Effector memory CD4-positive, alpha-beta T cell (primary cell): ENCODE results near the gene DAB1.

Experiments used
- DNase-seq, 3 donors: peaks; one replicate each; pipeline ENCODE4 v3.0.0-alpha.2; 2020
- H3K27ac ChIP-seq: 2 replicates; pipeline ENCODE4 v1.7.0; 2013; ENCODE audit warnings: mild to moderate bottlenecking, low read length, moderate library complexity; ENCODE audit not compliant: insufficient read depth, poor library complexity, severe bottlenecking
- H3K27me3 ChIP-seq: replicated peaks from 2 replicates; pipeline ENCODE4 v1.7.0; 2013; ENCODE audit warnings: mild to moderate bottlenecking, low read length; ENCODE audit not compliant: insufficient read depth, control insufficient read depth, poor library complexity, severe bottlenecking
- H3K36me3 ChIP-seq: 2 replicates; pipeline ENCODE4 v1.7.0; 2013; ENCODE audit warnings: mild to moderate bottlenecking, low read length, moderate library complexity; ENCODE audit not compliant: control insufficient read depth, insufficient read depth
- H3K4me1 ChIP-seq: 2 replicates; pipeline ENCODE4 v1.7.0; 2013; ENCODE audit warnings: low read length, mild to moderate bottlenecking; ENCODE audit not compliant: control insufficient read depth, insufficient read depth, poor library complexity, severe bottlenecking
- H3K4me3 ChIP-seq: 2 replicates; pipeline ENCODE4 v1.7.0; 2013; ENCODE audit warnings: low read length, low read depth, mild to moderate bottlenecking; ENCODE audit not compliant: insufficient read depth, poor library complexity, severe bottlenecking
- H3K9me3 ChIP-seq: 2 replicates; pipeline ENCODE4 v1.7.0; 2013; ENCODE audit warnings: mild to moderate bottlenecking, low read length, moderate library complexity; ENCODE audit not compliant: control insufficient read depth

Gene DAB1

GRCh38 chr1:56964349-56965017, 459.4 kb downstream of the DAB1 start:
- Histone ChIP-seq H3K27me3 (no peaks in the 10 kb centered on the region), H3K4me3 (no peak overlapping the region), H3K27ac (no peak overlapping the region), H3K4me1 (no peaks in the 10 kb centered on the region), H3K36me3 (no peaks in the 10 kb centered on the region), H3K9me3 (no peaks in the 10 kb centered on the region)
- DNase-seq, result no peak

GRCh38 chr1:56963667-56964066, 460.2 kb downstream of the DAB1 start:
- Histone ChIP-seq H3K4me1 (no peaks in the 10 kb centered on the region), H3K36me3 (no peaks in the 10 kb centered on the region), H3K27me3 (no peaks in the 10 kb centered on the region), H3K9me3 (no peaks in the 10 kb centered on the region), H3K27ac (no peak overlapping the region), H3K4me3 (no peak overlapping the region)
- DNase-seq, result no peak

GRCh38 chr1:56961426-56961825, 462.4 kb downstream of the DAB1 start:
- H3K27ac ChIP-seq, result no peak overlapping the region
- H3K4me1 ChIP-seq, result no peaks in the 10 kb centered on the region
- H3K27me3 ChIP-seq, result no peaks in the 10 kb centered on the region
- no peak for DNase-seq
- H3K4me3 ChIP-seq, result no peak overlapping the region
- H3K36me3 ChIP-seq, result no peaks in the 10 kb centered on the region
- no peaks in the 10 kb centered on the region for H3K9me3 ChIP-seq

- Histone ChIP-seq H3K27me3 (no peaks in the 10 kb centered on the region), H3K4me1 (no peaks in the 10 kb centered on the region), H3K9me3 (no peaks in the 10 kb centered on the region), H3K27ac (no peak overlapping the region), H3K36me3 (no peaks in the 10 kb centered on the region), H3K4me3 (no peak overlapping the region)
- DNase-seq, result no peak
Observed at GRCh38 chr1:56958526-56958925, 465.3 kb downstream of the DAB1 start.

GRCh38 chr1:56957931-56958330, 465.9 kb downstream of the DAB1 start:
- H3K9me3 ChIP-seq, result no peaks in the 10 kb centered on the region
- no peak overlapping the region for H3K27ac ChIP-seq
- H3K4me3 ChIP-seq, result no peak overlapping the region
- no peaks in the 10 kb centered on the region for H3K36me3 ChIP-seq
- DNase-seq, result no peak
- H3K4me1 ChIP-seq, result no peaks in the 10 kb centered on the region
- no peaks in the 10 kb centered on the region for H3K27me3 ChIP-seq

GRCh38 chr1:56954664-56955063, 469.2 kb downstream of the DAB1 start:
- no peaks in the 10 kb centered on the region for H3K36me3 ChIP-seq
- no peaks in the 10 kb centered on the region for H3K27me3 ChIP-seq
- H3K4me3 ChIP-seq, result no peak overlapping the region
- no peak for DNase-seq
- H3K9me3 ChIP-seq, result no peaks in the 10 kb centered on the region
- no peaks in the 10 kb centered on the region for H3K4me1 ChIP-seq
- no peak overlapping the region for H3K27ac ChIP-seq

GRCh38 chr1:56953386-56953785, 470.5 kb downstream of the DAB1 start:
- no peak for DNase-seq
- Histone ChIP-seq H3K27ac (no peak overlapping the region), H3K27me3 (no peaks in the 10 kb centered on the region), H3K4me3 (no peak overlapping the region), H3K36me3 (no peaks in the 10 kb centered on the region), H3K4me1 (no peaks in the 10 kb centered on the region), H3K9me3 (no peaks in the 10 kb centered on the region)

GRCh38 chr1:56952501-56952900, 471.4 kb downstream of the DAB1 start:
- no peaks in the 10 kb centered on the region for H3K27me3 ChIP-seq
- H3K36me3 ChIP-seq, result no peaks in the 10 kb centered on the region
- no peaks in the 10 kb centered on the region for H3K4me1 ChIP-seq
- no peak overlapping the region for H3K27ac ChIP-seq
- no peaks in the 10 kb centered on the region for H3K9me3 ChIP-seq
- no peak overlapping the region for H3K4me3 ChIP-seq
- no peak for DNase-seq

GRCh38 chr1:56948403-56949023, 475.3 kb downstream of the DAB1 start:
- Histone ChIP-seq H3K36me3 (no peaks in the 10 kb centered on the region), H3K27me3 (no peaks in the 10 kb centered on the region), H3K4me1 (no peaks in the 10 kb centered on the region), H3K4me3 (no peak overlapping the region), H3K27ac (no peak overlapping the region), H3K9me3 (no peaks in the 10 kb centered on the region)
- no peak for DNase-seq
